ENCODE results near the gene SVIL. TPM values are rescaled to one million over a fixed set of nuclear protein-coding genes. Genes with fewer than 3 reads are reported as not detected.

Gene SVIL
- total RNA-seq, 1 donor from 2014 or later: 118 TPM

GRCh38 chr10:29620112-29620690 is 14.6 kb downstream of the SVIL start:
- H3K27me3 ChIP-seq (ENCODE audit: low read depth): no peaks in the 10 kb centered on the region
- no peak overlapping the region for H3K4me3 ChIP-seq
- H3K36me3 ChIP-seq: no peaks in the 10 kb centered on the region
- no peak overlapping the region for H3K27ac ChIP-seq
- DNase-seq (no peak), ATAC-seq (no peak)
- peaks cover 37% of the 10 kb centered on the region for H3K4me1 ChIP-seq
- intact Hi-C loops (cut with DNase I): no loop called here
- TF ChIP-seq CTCF (IDR thresholded peaks at IDR 0.05): no peak
- no peaks in the 10 kb centered on the region for H3K9me3 ChIP-seq

- ATAC-seq: peak; percentile 46 to 74
- Histone ChIP-seq H3K4me3 (no peak overlapping the region), H3K4me1 (peaks cover 38% of the 10 kb centered on the region), H3K27ac (peak overlapping the region; percentile 68), H3K9me3 (no peaks in the 10 kb centered on the region), H3K36me3 (no peaks in the 10 kb centered on the region), H3K27me3 (ENCODE audit: low read depth) (no peaks in the 10 kb centered on the region)
- DNase-seq: no peak
- intact Hi-C loops (cut with DNase I): no loop called here
- TF ChIP-seq CTCF (IDR thresholded peaks at IDR 0.05): no peak
These were observed 15.5 kb downstream of the SVIL start for GRCh38 chr10:29619241-29619669.

- peak overlapping the region; percentile 68 for H3K27ac ChIP-seq
- no peak overlapping the region for H3K4me3 ChIP-seq
- H3K36me3 ChIP-seq: no peaks in the 10 kb centered on the region
- DNase-seq: peak; percentile 87
- ATAC-seq: peak; percentile 89 to 91
- H3K4me1 ChIP-seq: peaks cover 35% of the 10 kb centered on the region
- H3K27me3 ChIP-seq (ENCODE audit: low read depth): no peaks in the 10 kb centered on the region
- TF ChIP-seq CTCF (IDR thresholded peaks at IDR 0.05): no peak
- H3K9me3 ChIP-seq: no peaks in the 10 kb centered on the region
- intact Hi-C loops (cut with DNase I): no loop called here
These were observed 16.2 kb downstream of the SVIL start for GRCh38 chr10:29618341-29619171.

GRCh38 chr10:29617880-29618340 is 16.9 kb downstream of the SVIL start:
- no peaks in the 10 kb centered on the region for H3K27me3 ChIP-seq (ENCODE audit: low read depth)
- no peaks in the 10 kb centered on the region for H3K9me3 ChIP-seq
- TF ChIP-seq CTCF (IDR thresholded peaks at IDR 0.05): no peak
- intact Hi-C loops (cut with DNase I): no loop called here
- ATAC-seq (peak; percentile 33 to 48), DNase-seq (no peak)
- no peak overlapping the region for H3K4me3 ChIP-seq
- peaks cover 35% of the 10 kb centered on the region for H3K4me1 ChIP-seq
- H3K27ac ChIP-seq: peak overlapping the region; percentile 68
- no peaks in the 10 kb centered on the region for H3K36me3 ChIP-seq

GRCh38 chr10:29616542-29616941 is 18.2 kb downstream of the SVIL start:
- H3K9me3 ChIP-seq: no peaks in the 10 kb centered on the region
- no peak overlapping the region for H3K4me3 ChIP-seq
- no peak for DNase-seq
- no peaks in the 10 kb centered on the region for H3K27me3 ChIP-seq (ENCODE audit: low read depth)
- H3K36me3 ChIP-seq: no peaks in the 10 kb centered on the region
- no peak overlapping the region for H3K27ac ChIP-seq
- peaks cover 35% of the 10 kb centered on the region for H3K4me1 ChIP-seq
- TF ChIP-seq CTCF (IDR thresholded peaks at IDR 0.05): no peak
- no peak for ATAC-seq
- intact Hi-C loops (cut with DNase I): no loop called here

Measured in lower lobe of right lung (tissue), 2 donors.